ENCODE results near the gene TMEM41B.
"Not testable (repeated sequence)": the region's sequence is repeated elsewhere in the genome, so short reads cannot be mapped to it uniquely, and the experiment has no call there.

The TMEM41B gene

DNA sequence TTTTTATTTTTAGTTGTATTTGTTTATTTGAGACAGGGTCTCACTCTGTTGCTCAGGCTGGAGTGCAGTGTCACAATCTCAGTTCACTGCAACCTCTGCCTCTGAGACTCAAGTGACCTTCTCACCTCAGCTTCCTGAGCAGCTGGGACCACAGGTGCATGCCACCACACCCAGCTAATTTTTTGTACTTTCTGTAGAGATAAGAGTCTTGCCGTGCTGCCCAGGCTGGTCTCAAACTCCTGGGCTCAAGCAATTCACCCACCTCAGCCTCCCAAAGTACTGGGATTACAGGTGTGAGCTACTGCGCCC lies 53.6 kb downstream of the TMEM41B start:
- not testable (repeated sequence) for DNase-seq (ENCODE audit: low read depth in 2 of 2)

DNA sequence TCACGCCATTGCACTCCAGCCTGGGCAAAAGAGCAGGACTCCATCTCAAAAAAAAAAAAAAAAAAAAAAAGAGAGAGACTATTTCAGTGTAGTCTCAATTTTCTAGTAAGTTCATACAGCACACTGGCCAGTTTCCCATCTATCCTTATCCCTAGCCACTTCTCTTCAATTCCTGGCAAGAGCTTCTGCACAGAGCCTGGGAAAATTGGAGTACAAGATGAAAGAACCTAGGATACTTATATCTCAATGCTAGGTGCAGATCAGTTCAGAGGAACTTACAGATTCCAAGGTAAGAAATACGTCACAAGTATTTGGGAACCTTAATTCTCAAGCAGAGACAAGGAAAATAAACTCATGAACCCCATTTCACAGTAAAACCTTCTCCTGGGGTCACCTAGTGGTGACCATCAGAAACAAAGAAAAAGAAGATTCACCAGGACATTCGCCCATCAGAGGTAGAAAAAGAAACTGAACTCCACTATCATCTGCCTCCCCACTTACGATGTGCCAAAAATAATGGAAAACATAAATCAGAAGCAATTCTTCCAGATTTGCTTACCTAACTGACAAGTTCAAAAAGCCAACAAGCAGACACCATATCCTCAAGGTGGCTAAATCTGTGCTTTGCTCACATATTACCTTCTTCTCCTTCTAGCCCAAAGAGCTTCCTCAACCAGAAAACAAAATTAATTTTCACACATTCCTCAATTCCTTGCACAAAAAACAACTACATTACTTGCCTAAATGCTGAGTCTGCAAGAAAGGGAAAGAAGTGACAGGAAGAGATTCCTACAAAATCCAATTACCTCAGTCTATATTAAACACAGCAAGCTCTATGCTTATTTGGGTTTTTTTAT lies 54.2 kb downstream of the TMEM41B start:
- no peak for DNase-seq (ENCODE audit: low read depth in 2 of 2)

DNA sequence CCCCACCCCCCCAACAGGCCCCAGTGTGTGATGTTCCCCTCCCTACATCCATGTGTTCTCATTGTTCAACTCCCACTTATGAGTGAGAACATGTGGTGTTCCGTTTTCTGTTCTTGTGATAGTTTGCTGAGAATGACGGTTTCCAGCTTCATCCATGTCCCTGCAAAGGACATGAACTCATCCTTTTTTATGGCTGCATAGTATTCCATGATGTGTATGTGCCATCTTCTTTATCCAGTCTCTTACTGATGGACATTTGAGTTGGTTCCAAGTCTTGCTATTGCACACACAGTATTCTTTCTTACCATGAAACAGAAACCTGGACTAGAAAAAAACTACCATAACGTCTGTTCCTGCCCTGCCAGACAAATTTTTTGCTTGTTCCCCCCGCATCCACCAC lies 56.1 kb downstream of the TMEM41B start:
- not testable (repeated sequence) for DNase-seq (ENCODE audit: low read depth in 2 of 2)

DNA sequence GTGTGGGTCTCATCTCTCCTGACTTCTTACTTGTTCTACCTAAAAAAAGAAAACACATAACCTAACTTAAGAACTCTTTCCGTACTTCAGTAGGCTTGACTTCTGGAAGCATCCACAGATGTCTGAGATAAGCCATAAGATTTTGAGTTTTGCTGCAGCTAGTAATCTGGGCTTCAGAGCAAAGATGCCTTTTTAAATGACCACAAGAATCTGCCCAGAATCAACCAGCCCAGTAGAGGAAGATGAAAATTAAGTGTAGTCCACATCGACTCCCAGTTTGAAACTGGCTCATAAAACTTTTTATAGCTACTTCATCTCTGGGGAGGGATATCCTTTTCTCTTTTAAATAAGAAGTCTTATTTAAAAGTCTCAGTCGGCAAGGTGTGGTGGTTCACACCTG lies 60.0 kb downstream of the TMEM41B start:
- no peak for DNase-seq (ENCODE audit: low read depth in 2 of 2)

DNA sequence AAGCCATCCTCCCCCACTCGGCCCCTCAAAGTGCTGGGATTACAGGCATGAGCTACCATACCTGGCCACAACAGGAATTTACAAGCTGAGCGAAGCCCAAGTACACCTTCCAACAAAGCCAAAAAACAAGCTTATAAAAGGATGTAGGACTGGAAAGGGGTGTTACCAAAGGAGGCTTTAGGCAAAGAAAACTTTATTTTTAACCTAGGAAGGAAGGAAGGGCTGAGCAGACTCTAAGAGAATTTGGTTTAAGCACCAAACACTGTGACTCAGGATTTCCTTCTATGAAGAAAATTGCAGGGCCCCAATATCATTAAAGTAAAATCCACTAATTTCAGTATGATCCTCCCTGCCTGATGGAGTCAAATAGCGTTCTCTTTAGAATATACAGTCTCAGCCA lies 61.3 kb downstream of the TMEM41B start:
- DNase-seq (ENCODE audit: low read depth in 2 of 2): no peak

DNA sequence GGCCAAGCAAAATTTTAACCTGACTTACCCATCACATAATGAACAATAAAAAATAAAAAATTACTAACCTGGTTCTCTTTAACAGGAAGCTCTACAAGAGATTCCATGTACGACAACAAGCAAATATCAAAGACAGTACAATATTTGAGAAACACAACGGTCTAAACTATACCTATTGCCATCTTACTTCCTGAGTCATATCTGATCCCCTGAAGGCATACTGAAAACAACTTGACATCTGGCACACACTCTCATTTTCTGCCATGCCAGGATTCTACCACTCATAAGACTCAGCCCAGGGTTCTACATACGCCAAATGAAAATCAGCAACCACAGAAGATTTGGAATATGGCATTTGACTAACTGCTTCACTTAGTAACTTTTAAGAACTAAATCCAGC lies 63.1 kb downstream of the TMEM41B start:
- DNase-seq (ENCODE audit: low read depth in 2 of 2): no peak

DNA sequence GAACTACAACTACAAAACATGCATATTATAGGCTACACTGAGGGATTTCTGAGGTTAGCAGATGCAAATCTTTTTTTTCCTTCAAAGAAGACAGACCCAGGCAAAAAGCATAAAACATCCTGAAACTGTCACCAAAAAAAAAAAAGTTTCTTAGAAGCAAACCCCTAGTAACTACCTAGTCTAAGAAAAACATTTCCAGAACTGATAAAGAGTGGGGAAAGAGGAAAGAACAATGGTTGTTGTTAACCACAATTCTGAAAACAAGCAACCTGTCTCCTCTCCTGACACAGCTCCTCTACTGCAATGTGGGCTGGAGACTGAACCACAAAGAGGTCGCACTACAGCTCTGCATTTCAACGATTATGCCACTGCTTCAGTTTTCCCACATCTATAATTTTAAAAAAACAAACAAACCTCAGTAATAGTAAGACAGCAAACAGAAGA lies 64.2 kb downstream of the TMEM41B start:
- no peak for DNase-seq (ENCODE audit: low read depth in 2 of 2)

DNA sequence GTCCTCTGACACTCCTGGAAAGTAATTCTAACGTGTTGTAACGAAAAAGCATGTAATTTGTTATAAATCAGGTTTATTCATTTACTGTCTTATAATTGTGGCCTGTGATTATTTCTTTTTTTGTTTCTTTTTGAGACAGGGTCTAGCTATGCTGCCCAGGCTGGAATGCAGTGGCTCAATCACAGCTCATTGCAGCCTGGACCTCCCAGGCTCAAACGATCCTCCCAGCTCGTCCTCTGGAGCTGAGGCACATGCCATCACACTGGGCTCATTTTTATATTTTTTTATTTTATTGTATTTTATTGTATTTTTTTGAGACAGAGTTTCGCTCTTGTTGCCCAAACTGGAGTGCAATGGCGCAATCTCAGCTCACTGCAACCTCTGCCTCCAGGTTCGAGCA lies 65.1 kb downstream of the TMEM41B start:
- DNase-seq (ENCODE audit: low read depth in 2 of 2): no peak

DNA sequence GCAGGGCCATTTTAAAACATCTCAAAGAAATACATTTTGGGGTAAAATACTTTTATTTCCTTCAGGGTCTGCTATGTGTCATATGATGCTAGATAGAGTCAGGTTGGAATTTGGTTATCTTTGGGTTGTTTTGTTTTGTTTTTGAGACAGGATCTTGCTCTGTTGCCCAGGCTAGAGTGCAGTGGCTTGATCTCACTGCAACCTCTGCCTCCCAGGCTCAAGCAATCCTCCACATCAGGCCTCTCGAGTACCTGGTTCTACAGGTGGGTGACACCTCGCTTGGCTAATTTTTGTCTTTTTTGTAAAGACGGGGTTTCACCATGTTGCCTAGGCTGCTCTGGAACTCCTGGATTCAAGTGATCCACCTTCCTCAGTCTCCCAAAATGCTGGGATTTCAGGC lies 66.5 kb downstream of the TMEM41B start:
- DNase-seq (ENCODE audit: low read depth in 2 of 2): no peak

DNA sequence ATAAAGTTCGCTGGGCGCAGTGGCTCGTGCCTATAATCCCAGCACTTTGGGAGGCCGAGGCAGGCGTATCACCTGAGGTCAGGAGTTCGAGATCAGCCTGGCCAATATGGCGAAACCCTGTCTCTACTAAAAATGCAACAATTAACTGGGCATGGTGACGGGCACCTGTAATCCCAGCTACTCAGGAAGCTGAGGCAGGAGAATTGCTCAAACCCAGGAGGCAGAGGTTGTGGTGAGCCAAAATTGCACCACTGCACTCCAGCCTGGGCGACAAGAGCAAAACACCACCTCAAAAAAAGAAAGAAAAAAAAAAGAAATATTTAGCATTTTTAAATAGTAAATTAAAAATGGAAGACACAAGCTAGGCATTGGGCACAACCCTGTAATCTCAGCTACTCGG lies 78.2 kb downstream of the TMEM41B start:
- DNase-seq (ENCODE audit: low read depth in 2 of 2): not testable (repeated sequence)

DNA sequence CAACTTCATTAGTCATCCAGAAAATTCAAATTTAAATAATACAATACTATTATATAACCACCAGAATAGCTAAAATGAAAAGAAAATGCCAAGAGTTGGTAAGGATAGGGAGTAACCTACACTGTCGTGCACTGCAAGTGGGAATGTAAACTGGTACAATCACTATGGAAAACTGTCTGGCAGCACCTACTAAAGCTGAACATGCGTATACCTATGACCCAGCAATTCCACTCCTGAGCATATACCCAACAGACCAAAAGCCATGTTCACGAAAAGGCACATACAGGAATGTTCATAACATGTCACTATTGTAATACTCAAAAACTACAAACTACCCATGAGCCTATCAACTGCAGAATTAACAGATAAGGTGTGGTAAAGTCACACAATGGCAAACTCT lies 81.9 kb downstream of the TMEM41B start:
- no peak for DNase-seq (ENCODE audit: low read depth in 2 of 2)

DNA sequence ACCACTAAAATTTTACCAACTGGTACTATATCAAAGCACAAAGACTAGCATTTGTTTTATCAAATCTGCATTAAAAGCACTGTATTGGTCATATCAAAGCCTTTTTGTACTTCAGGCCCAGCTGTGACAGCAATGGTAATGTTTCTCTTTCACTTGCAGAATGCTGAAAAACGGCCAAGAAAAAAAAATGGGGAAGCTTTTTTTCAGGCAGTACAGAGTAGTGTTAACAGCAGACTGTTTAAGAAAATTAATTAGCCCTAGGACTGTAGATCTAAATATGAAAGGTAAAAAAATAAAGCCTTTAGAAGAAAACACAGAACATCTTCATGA lies 82.6 kb downstream of the TMEM41B start:
- DNase-seq (ENCODE audit: low read depth in 2 of 2): no peak
